HCT116 (cell line): ENCODE results near the gene SERPINF2. TPM values are rescaled to one million over a fixed set of nuclear protein-coding genes. Genes with fewer than 3 reads are reported as not detected.

ENCODE experiments used
- ATAC-seq: fragments of 200-7000 bp; cut with Tn5 transposase; 2 replicates; pipeline ENCODE4 v1.9.1; 2020; ENCODE audit warnings: mild to moderate bottlenecking, moderate library complexity
- BruUV-seq: library from RNA; stranded (reverse); fragments of 400-500 nt; replicated peaks from 2 replicates; lab custom pipeline; 2021; lab: Mats Ljungman, UMichigan
- CTCF ChIA-PET: fragments of 300-600 bp; sonication (Branson Sonifier 250); formaldehyde crosslinking; loops from one replicate; lab custom pipeline; 2021; ENCODE audit warnings: antibody characterized with exemption; lab: Charles Lee
- POLR2A ChIA-PET: fragments of 300-600, 350-600 bp; sonication (Branson Sonifier 250); formaldehyde crosslinking; loops from one replicate; lab custom pipeline; 2021; ENCODE audit warnings: antibody characterized with exemption; lab: Charles Lee
- RAD21 ChIA-PET, 2 experiments: fragments of 300-600 bp; sonication (Branson Sonifier 250); formaldehyde crosslinking; loops; one replicate each; lab custom pipeline; 2023; ENCODE audit warnings: low total read pairs in 2 of 2; ENCODE audit not compliant: uncharacterized antibody in 2 of 2, unreplicated experiment in 2 of 2, low non-redundant PET in 1 of 2; lab: Charles Lee
- DNase-seq: peaks from one replicate; pipeline ENCODE4 v3.0.0-alpha.2; 2010; ENCODE audit warnings: low read depth, low spot score
- H2AFZ ChIP-seq: fragments of 200-600 bp; shearing (Covaris generic), sonication (generic); 2 replicates; pipeline ENCODE4 v1.6.1; 2017; ENCODE audit warnings: low read depth, mixed run types, mixed read lengths, antibody characterized with exemption, low read length; ENCODE audit not compliant: poor library complexity, severe bottlenecking
- H3K27ac ChIP-seq: 2 replicates; pipeline ENCODE4 v1.5.1; 2012; ENCODE audit warnings: low read depth, low read length
- H3K27me3 ChIP-seq: fragments of 200-600 bp; sonication (generic); 2 replicates; pipeline ENCODE4 v1.6.1; 2016; ENCODE audit warnings: mixed run types, low read length, mixed read lengths; ENCODE audit not compliant: insufficient read depth
- H3K36me3 ChIP-seq, 2 experiments: fragments of 200-500 bp in 1 of 2; fragments of 200-600 bp in 1 of 2; sonication (Bioruptor generic) in 1 of 2; sonication (generic) in 1 of 2; 2 replicates each; pipeline versions ENCODE4 v1.5.1 to v1.6.1; 2014 to 2016; ENCODE audit warnings: low read length in 2 of 2, inconsistent platforms in 1 of 2, mixed read lengths in 1 of 2, mixed run types in 1 of 2; ENCODE audit not compliant: insufficient read depth in 2 of 2, control insufficient read depth in 1 of 2
- H3K4me1 ChIP-seq, 2 experiments: fragments of 200-600 bp in 1 of 2; sonication (generic) in 1 of 2; 2 replicates each; pipeline versions ENCODE4 v1.5.1 to v1.6.1; 2012 to 2017; ENCODE audit warnings: low read length in 2 of 2, inconsistent platforms in 1 of 2, mild to moderate bottlenecking in 1 of 2, mixed read lengths in 1 of 2, mixed run types in 1 of 2, moderate library complexity in 1 of 2; ENCODE audit not compliant: insufficient read depth in 2 of 2, control insufficient read depth in 1 of 2
- H3K4me2 ChIP-seq: fragments of 200-600 bp; sonication (generic); 2 replicates; pipeline ENCODE4 v1.6.1; 2017; ENCODE audit warnings: mixed run types, low read length, mixed read lengths
- H3K4me3 ChIP-seq, 2 experiments: fragments of 200-600 bp in 1 of 2; sonication (generic) in 1 of 2; replicated peaks in 1 of 2; 2 replicates each; pipeline ENCODE4 v1.5.1; 2011 to 2016; ENCODE audit warnings: low read length in 2 of 2, control low read depth in 1 of 2, low read depth in 1 of 2, mild to moderate bottlenecking in 1 of 2, mixed read lengths in 1 of 2, mixed run types in 1 of 2
- H3K79me2 ChIP-seq: fragments of 200-600 bp; sonication (generic); 2 replicates; pipeline ENCODE4 v1.6.1; 2017; ENCODE audit warnings: mild to moderate bottlenecking, mixed run types, low read length, moderate library complexity, mixed read lengths; ENCODE audit not compliant: insufficient read depth
- H3K9ac ChIP-seq: fragments of 200-600 bp; sonication (generic); 2 replicates; pipeline ENCODE4 v1.6.1; 2016; ENCODE audit warnings: low read length, mixed read lengths
- H3K9me2 ChIP-seq: fragments of 200-600 bp; sonication (generic), shearing (Covaris generic); 2 replicates; pipeline ENCODE4 v1.6.1; 2017; ENCODE audit warnings: mixed run types, mild to moderate bottlenecking, moderate library complexity; ENCODE audit not compliant: insufficient read depth
- H3K9me3 ChIP-seq, 2 experiments: fragments of 200-500 bp in 1 of 2; fragments of 200-600 bp in 1 of 2; sonication (Bioruptor generic) in 1 of 2; sonication (generic) in 1 of 2; 2 replicates each; pipeline ENCODE4 v1.6.1; 2014 to 2017; ENCODE audit warnings: low read length in 2 of 2, mixed read lengths in 2 of 2, inconsistent platforms in 1 of 2, low read depth in 1 of 2, mild to moderate bottlenecking in 1 of 2, mixed run types in 1 of 2, moderate library complexity in 1 of 2; ENCODE audit not compliant: control insufficient read depth in 1 of 2, insufficient read depth in 1 of 2
- H4K20me1 ChIP-seq: fragments of 200-600 bp; sonication (generic), shearing (Covaris generic); 2 replicates; pipeline ENCODE4 v1.6.1; 2017; ENCODE audit warnings: mixed run types, mild to moderate bottlenecking, moderate library complexity; ENCODE audit not compliant: insufficient read depth
- CBX3 ChIP-seq: IDR thresholded peaks from 2 replicates; pipeline ENCODE4 v1.6.1; 2012; ENCODE audit warnings: low read depth
- CTCF ChIP-seq, 3 experiments: fragments of 200-600 bp in 1 of 3; sonication (generic) in 1 of 3; IDR thresholded peaks in 2 of 3; conservative IDR thresholded peaks in 1 of 3; 2 replicates each; pipeline ENCODE4 v1.5.1; 2012 to 2017; ENCODE audit warnings: low read depth in 2 of 3, low read length in 2 of 3, antibody characterized with exemption in 1 of 3, borderline replicate concordance in 1 of 3, control low read depth in 1 of 3, mild to moderate bottlenecking in 1 of 3, mixed read lengths in 1 of 3, mixed run types in 1 of 3, moderate library complexity in 1 of 3; ENCODE audit not compliant: insufficient read depth in 1 of 3
- EGR1 ChIP-seq: IDR thresholded peaks from 2 replicates; pipeline ENCODE4 v1.6.1; 2012; ENCODE audit warnings: low read depth
- EZH2 ChIP-seq: fragments of 200-600 bp; sonication (generic); IDR thresholded peaks from 2 replicates; pipeline ENCODE4 v1.6.1; 2017; ENCODE audit warnings: antibody characterized with exemption, mixed run types
- FOSL1 ChIP-seq: IDR thresholded peaks from 2 replicates; pipeline ENCODE4 v1.6.1; 2012; ENCODE audit warnings: low read depth
- JUND ChIP-seq: IDR thresholded peaks from 2 replicates; pipeline ENCODE4 v1.6.1; 2012
- POLR2AphosphoS5 ChIP-seq: IDR thresholded peaks from 2 replicates; pipeline ENCODE4 v1.6.1; 2011; ENCODE audit warnings: mild to moderate bottlenecking, low read depth, low read length, moderate library complexity
- RAD21 ChIP-seq: IDR thresholded peaks from 2 replicates; pipeline ENCODE4 v1.6.1; 2012; ENCODE audit warnings: low read depth, mild to moderate bottlenecking
- SIN3A ChIP-seq: IDR thresholded peaks from 2 replicates; pipeline ENCODE4 v1.6.1; 2012; ENCODE audit warnings: low read depth
- SP1 ChIP-seq: IDR thresholded peaks from 2 replicates; pipeline ENCODE4 v1.6.1; 2012; ENCODE audit warnings: low read depth
- SRF ChIP-seq: IDR thresholded peaks from 2 replicates; pipeline ENCODE4 v1.6.1; 2012; ENCODE audit warnings: low read depth
- TCF7L2 ChIP-seq: IDR thresholded peaks from 2 replicates; pipeline ENCODE4 v1.7.0; 2011; ENCODE audit warnings: borderline replicate concordance, inconsistent platforms; ENCODE audit not compliant: insufficient read depth, insufficient read length; ENCODE audit errors: extremely low read depth
- ZFX ChIP-seq: fragments of 450-650 bp; IDR thresholded peaks from 2 replicates; pipeline ENCODE4 v1.6.1; 2017
- intact Hi-C: fragments of 100-400 bp; cut with micrococcal nuclease; formaldehyde crosslinking; loops from 2 replicates; pipeline ENCODE4 v1.10.0; 2022
- total RNA-seq: library from RNA; stranded (reverse); gene quantifications from one replicate; pipeline ENCODE4 v1.2.1, GENCODE V29; 2021; ENCODE audit not compliant: unreplicated experiment
- TF ChIP-seq, protein P1 (sequence below): IDR thresholded peaks from 2 replicates; pipeline ENCODE4 v1.6.1; 2012

Gene SERPINF2
- total RNA-seq, 1 experiment from 2014 or later: 2.5 TPM

DNA sequence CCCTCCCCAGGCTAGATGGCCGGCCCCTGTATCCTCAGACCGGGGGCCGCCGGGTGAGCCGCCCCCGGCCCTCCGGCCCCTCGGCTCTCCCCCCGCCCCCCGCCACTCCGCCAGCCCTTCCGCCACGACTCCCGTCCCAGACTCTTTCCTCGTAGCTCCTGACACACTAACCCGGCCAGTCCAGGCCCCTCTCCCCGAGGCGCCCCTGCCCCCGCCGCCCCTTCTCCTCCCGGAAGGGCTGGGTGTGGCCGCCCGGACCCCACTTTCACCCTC is 26.9 kb upstream of the SERPINF2 start:
- no peak for DNase-seq
- Histone ChIP-seq H3K27ac (peak overlapping the region; percentile 91), H3K4me1 (peaks cover 34 to 68% of the 10 kb centered on the region in 2 experiments), H3K9me3 (no peaks in the 10 kb centered on the region), H3K36me3 (peaks cover 0 to 20% of the 10 kb centered on the region in 2 experiments; a peak in 1 of 4 replicates), H3K4me3 (peak overlapping the region; percentile 76 to 85), H3K79me2 (peaks cover 33% of the 10 kb centered on the region; the same call in 1 of the 2 replicates), H3K27me3 (no peaks in the 10 kb centered on the region), H3K4me2 (peak overlapping the region; percentile 86), H2AFZ (no peak overlapping the region), H3K9ac (peak overlapping the region; percentile 86), H4K20me1 (no peaks in the 10 kb centered on the region), H3K9me2 (no peaks in the 10 kb centered on the region)
- TF ChIP-seq TCF7L2 (no peak), POLR2AphosphoS5 (no peak)
- RAD21 ChIA-PET: interaction anchor here in 1 of 2 experiments (1.5 kb wide), 1 partner anchor 193 kb away, joined by 3 read pairs; no protein-coding TSS in a partner anchor
- ATAC-seq: no peak
- CTCF ChIA-PET: interaction anchor here (1.8 to 2.3 kb wide), 3 partner anchors 47 to 142 kb away, joined by 6 to 11 read pairs (median 8); no protein-coding TSS in a partner anchor
- intact Hi-C loops: loop anchor here (2.0 to 10.0 kb wide), 3 partner anchors 31 to 689 kb away; partner anchors contain the start of genes MNT, PITPNA and PRPF8
- POLR2A ChIA-PET: interaction anchor here (0.6 to 1.6 kb wide), 8 partner anchors 11 to 462 kb away, joined by 3 to 8 read pairs (median 4); partner anchors contain the start of genes RILP, RPA1 and SMYD4
- no TSS peak for BruUV-seq

GRCh38 chr17:1716076-1716911 is 26.4 kb upstream of the SERPINF2 start:
- Histone ChIP-seq H3K4me1 (peaks cover 29 to 66% of the 10 kb centered on the region in 2 experiments), H3K9me2 (no peaks in the 10 kb centered on the region), H3K36me3 (peaks cover 0 to 20% of the 10 kb centered on the region in 2 experiments; a peak in 1 of 4 replicates), H3K9ac (peak overlapping the region; percentile 93), H3K27me3 (no peaks in the 10 kb centered on the region), H2AFZ (no peak overlapping the region), H3K79me2 (peaks cover 33% of the 10 kb centered on the region; the same call in 1 of the 2 replicates), H4K20me1 (no peaks in the 10 kb centered on the region), H3K9me3 (no peaks in the 10 kb centered on the region), H3K4me3 (peak overlapping the region; percentile 85 to 94), H3K27ac (peak overlapping the region; percentile 99), H3K4me2 (peak overlapping the region; percentile 94)
- intact Hi-C loops: loop anchor here (2.0 to 10.0 kb wide), 3 partner anchors 31 to 689 kb away; partner anchors contain the start of genes MNT, PITPNA and PRPF8
- DNase-seq (peak; percentile 100), ATAC-seq (peak; percentile 76)
- RAD21 ChIA-PET: interaction anchor here (0.6 to 1.5 kb wide), 7 partner anchors 33 to 322 kb away, joined by 3 to 6 read pairs (median 4); no protein-coding TSS in a partner anchor
- CTCF ChIA-PET: interaction anchor here (0.7 to 2.3 kb wide), 10 partner anchors 10 to 528 kb away, joined by 3 to 15 read pairs (median 6); partner anchors contain the start of gene RILP
- BruUV-seq: TSS peak; percentile 32
- POLR2A ChIA-PET: interaction anchor here (0.6 to 1.9 kb wide), 22 partner anchors 10 to 463 kb away, joined by 3 to 14 read pairs (median 4); partner anchors contain the start of genes PITPNA, RILP, RPA1 and SERPINF1
- TF ChIP-seq SRF (no peak; the same call in 1 of the 2 replicates), CBX3 (no peak), FOSL1 (no peak), ZFX (no peak), TCF7L2 (peak; percentile 49), JUND (no peak), POLR2AphosphoS5 (peak; percentile 78), SP1 (peak; percentile 99), EGR1 (peak; percentile 78), EZH2 (no peak), SIN3A (peak; percentile 99), CTCF (IDR thresholded peaks at IDR 0.05 in 2 of 3, conservative IDR thresholded peaks at IDR 0.05 in 1 of 3; ENCODE audit: borderline replicate concordance in 1 of 3, insufficient read depth in 1 of 3, low read depth in 2 of 3, low read length in 2 of 3) (no peak), RAD21 (no peak)
- TF ChIP-seq, protein P1, sequence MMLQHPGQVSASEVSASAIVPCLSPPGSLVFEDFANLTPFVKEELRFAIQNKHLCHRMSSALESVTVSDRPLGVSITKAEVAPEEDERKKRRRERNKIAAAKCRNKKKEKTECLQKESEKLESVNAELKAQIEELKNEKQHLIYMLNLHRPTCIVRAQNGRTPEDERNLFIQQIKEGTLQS: no peak
